ENCODE data around the gene FN1.

The FN1 gene

DNA sequence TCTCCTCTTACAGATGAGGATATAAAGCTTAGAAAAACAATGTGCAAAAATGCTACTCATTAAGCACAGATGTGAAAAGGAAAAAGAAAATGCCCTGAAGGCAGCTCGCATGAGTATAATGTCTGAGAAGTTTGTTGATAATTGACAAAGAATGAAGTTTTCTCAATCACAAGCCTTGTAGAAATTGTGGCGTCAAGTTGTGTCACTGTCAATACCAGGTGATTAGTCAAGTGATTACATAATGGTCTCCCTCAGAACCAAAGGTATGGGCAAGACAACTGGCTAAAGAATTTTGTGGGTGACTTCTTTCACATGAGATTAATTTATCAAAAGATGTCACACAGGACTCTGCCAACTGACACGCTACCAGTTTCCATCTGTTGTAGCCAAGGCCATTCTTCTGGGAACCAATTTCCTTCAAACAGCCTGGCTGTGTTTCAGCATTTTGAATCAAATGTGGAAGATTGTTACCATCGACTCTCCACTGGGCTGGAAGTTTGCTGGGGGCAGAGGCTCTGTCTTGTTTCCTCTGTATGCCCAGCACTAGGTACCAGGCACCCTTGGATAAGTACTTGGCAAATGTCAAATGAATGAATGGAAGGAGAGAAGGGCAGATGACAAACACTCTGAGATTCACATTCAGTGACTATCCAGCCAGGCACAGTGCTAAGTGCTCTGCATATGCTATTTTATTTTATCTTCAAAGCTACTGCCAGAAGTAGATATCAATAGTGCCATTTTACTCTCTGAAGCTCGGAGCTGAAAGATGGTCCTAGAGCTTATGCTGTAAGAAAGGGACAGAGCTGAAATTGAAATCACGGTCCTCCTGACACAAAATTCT is 5.9 kb upstream of the FN1 start:
- no peaks in the 10 kb centered on the region for H3K36me3 ChIP-seq (ENCODE audit: control insufficient read depth, insufficient read depth, low read length)
- 97 to 100% methylated on average over 5 to 6 of the region's 6 CpGs for WGBS, 2 experiments (ENCODE audit: insufficient coverage in 2 of 2)
- no peak overlapping the region for H3K27ac ChIP-seq (ENCODE audit: low read depth, low read length, severe bottlenecking)
- no peaks in the 10 kb centered on the region for H3K9me3 ChIP-seq (ENCODE audit: control insufficient read depth, low read length)
- H3K4me3 ChIP-seq (ENCODE audit: extremely low read depth, insufficient read depth, low read length, poor library complexity, severe bottlenecking), result no peak overlapping the region
- peaks cover 17% of the 10 kb centered on the region for H3K4me1 ChIP-seq (ENCODE audit: control insufficient read depth, insufficient read depth, low read length, poor library complexity, severe bottlenecking)

DNA sequence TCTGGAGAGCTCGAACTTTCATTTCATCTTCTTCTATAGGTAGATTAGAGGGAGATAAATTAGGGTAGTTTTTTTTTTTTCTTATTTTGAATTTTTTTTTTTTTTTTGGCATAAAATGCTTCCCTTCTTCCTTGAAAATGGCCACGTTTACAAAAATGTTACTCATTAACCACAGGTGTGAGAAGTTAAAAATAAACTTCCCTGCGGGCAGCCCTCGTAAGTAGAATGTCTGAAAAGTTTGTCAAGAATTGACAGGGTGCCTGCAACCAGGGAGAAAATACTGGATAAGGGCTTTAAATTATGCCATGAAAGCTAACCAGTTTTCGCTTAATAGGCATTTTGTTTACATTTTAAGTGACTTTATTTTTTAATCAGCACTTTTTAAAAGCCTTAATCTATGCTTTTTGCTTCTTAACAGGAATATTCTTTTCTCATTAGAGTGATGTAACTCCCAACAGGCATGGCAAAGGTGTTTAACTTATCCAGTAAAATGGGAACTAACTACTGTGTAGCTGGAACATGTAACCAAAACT is 4.2 kb upstream of the FN1 start:
- peaks cover 17% of the 10 kb centered on the region for H3K4me1 ChIP-seq (ENCODE audit: control insufficient read depth, insufficient read depth, low read length, poor library complexity, severe bottlenecking)
- peaks cover 3% of the 10 kb centered on the region for H3K36me3 ChIP-seq (ENCODE audit: control insufficient read depth, insufficient read depth, low read length)
- no peak overlapping the region for H3K27ac ChIP-seq (ENCODE audit: low read depth, low read length, severe bottlenecking)
- H3K4me3 ChIP-seq (ENCODE audit: extremely low read depth, insufficient read depth, low read length, poor library complexity, severe bottlenecking), result no peak overlapping the region
- 100% methylated on average over 2 of the region's 5 CpGs; no CpG with 5 or more reads in 1 of the 2 experiments for WGBS, 2 experiments (ENCODE audit: insufficient coverage in 2 of 2)
- H3K9me3 ChIP-seq (ENCODE audit: control insufficient read depth, low read length), result no peaks in the 10 kb centered on the region

- Histone ChIP-seq H3K9me3 (ENCODE audit: control insufficient read depth, low read length) (no peaks in the 10 kb centered on the region), H3K27ac (ENCODE audit: low read depth, low read length, severe bottlenecking) (no peak overlapping the region), H3K4me3 (ENCODE audit: extremely low read depth, insufficient read depth, low read length, poor library complexity, severe bottlenecking) (no peak overlapping the region), H3K4me1 (ENCODE audit: control insufficient read depth, insufficient read depth, low read length, poor library complexity, severe bottlenecking) (peaks cover 17% of the 10 kb centered on the region), H3K36me3 (ENCODE audit: control insufficient read depth, insufficient read depth, low read length) (peaks cover 9% of the 10 kb centered on the region)
- whole genome bisulfite sequencing, 2 experiments (ENCODE audit: insufficient coverage in 2 of 2), result 63% methylated on average over 1 of the region's 2 CpGs; no CpG with 5 or more reads in 1 of the 2 experiments
Observed at GRCh38 chr2:215439404-215439803, 3.5 kb upstream of the FN1 start.

GRCh38 chr2:215437614-215438013 is 1.7 kb upstream of the FN1 start:
- Histone ChIP-seq H3K9me3 (ENCODE audit: control insufficient read depth, low read length) (no peaks in the 10 kb centered on the region), H3K36me3 (ENCODE audit: control insufficient read depth, insufficient read depth, low read length) (peaks cover 24% of the 10 kb centered on the region), H3K4me1 (ENCODE audit: control insufficient read depth, insufficient read depth, low read length, poor library complexity, severe bottlenecking) (peaks cover 17% of the 10 kb centered on the region), H3K27ac (ENCODE audit: low read depth, low read length, severe bottlenecking) (peak overlapping the region; percentile 99), H3K4me3 (ENCODE audit: extremely low read depth, insufficient read depth, low read length, poor library complexity, severe bottlenecking) (peak overlapping the region; percentile 51)
- WGBS, 2 experiments (ENCODE audit: insufficient coverage in 2 of 2), result 20% methylated on average over 1 of the region's 2 CpGs; no CpG with 5 or more reads in 1 of the 2 experiments

DNA sequence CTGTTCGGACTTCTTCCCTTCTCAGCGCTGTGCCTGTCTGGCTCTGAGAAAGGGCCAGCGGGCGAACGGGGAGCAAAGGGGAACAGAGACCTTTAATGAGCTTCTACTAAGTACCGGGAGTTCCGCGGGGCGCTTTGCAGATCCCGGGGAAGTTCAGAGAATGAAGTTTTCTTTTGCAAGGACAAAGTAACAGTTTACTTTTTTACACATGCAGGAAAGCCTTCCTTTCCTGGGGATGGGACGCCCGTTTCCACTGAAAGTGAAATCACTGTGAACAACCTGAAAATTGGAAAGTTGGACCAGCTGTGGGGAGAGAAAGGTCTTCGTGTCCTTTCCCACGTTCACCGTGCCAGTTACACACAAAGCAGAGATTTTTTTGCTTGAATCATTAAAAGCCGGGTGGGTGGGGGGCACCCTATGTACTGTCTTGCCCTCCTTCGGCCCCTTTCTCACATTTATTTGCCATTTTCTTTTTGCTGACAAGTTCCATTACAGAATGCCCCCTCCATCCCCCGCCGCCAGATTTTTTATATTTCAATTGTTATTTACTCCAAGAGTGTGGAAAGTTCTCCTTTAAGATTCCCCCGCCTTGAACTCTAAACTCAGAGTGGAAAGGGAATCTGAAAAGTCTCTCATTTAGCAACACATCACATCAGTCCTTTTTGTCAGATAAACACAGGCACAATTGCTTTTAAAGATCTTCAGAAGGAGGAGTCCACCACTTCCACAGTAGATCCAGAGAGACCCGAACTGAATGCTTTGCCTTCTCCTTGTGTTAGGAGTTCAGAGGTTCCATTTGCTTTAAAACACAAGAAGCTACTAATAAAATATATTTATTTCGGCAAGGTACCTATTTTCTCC is 1.1 kb upstream of the FN1 start:
- no peaks in the 10 kb centered on the region for H3K9me3 ChIP-seq (ENCODE audit: control insufficient read depth, low read length)
- peaks cover 31% of the 10 kb centered on the region for H3K36me3 ChIP-seq (ENCODE audit: control insufficient read depth, insufficient read depth, low read length)
- H3K4me1 ChIP-seq (ENCODE audit: control insufficient read depth, insufficient read depth, low read length, poor library complexity, severe bottlenecking), result peaks cover 19% of the 10 kb centered on the region
- peak overlapping the region; percentile 51 for H3K4me3 ChIP-seq (ENCODE audit: extremely low read depth, insufficient read depth, low read length, poor library complexity, severe bottlenecking)
- 1 to 5% methylated on average over 11 to 14 of the region's 22 CpGs for WGBS, 2 experiments (ENCODE audit: insufficient coverage in 2 of 2)
- peak overlapping the region; percentile 99 for H3K27ac ChIP-seq (ENCODE audit: low read depth, low read length, severe bottlenecking)

- peak overlapping the region; percentile 91 for H3K4me3 ChIP-seq (ENCODE audit: extremely low read depth, insufficient read depth, low read length, poor library complexity, severe bottlenecking)
- WGBS, 2 experiments (ENCODE audit: insufficient coverage in 2 of 2), result 1% methylated on average over 29 of the region's 31 CpGs
Observed at GRCh38 chr2:215435280-215435869, 493 bp downstream of the FN1 start.

GRCh38 chr2:215434447-215435279 is 1.2 kb downstream of the FN1 start:
- peak overlapping the region; percentile 91 for H3K4me3 ChIP-seq (ENCODE audit: extremely low read depth, insufficient read depth, low read length, poor library complexity, severe bottlenecking)
- H3K9me3 ChIP-seq (ENCODE audit: control insufficient read depth, low read length), result no peaks in the 10 kb centered on the region
- peaks cover 53% of the 10 kb centered on the region for H3K36me3 ChIP-seq (ENCODE audit: control insufficient read depth, insufficient read depth, low read length)
- 54 to 71% methylated on average over 1 to 8 of the region's 10 CpGs for WGBS, 2 experiments (ENCODE audit: insufficient coverage in 2 of 2)
- peaks cover 24% of the 10 kb centered on the region for H3K4me1 ChIP-seq (ENCODE audit: control insufficient read depth, insufficient read depth, low read length, poor library complexity, severe bottlenecking)
- H3K27ac ChIP-seq (ENCODE audit: low read depth, low read length, severe bottlenecking), result peak overlapping the region; percentile 68

More at GRCh38 chr2:215435280-215435869, 493 bp downstream of the FN1 start:
- Histone ChIP-seq H3K36me3 (ENCODE audit: control insufficient read depth, insufficient read depth, low read length) (peaks cover 46% of the 10 kb centered on the region), H3K27ac (ENCODE audit: low read depth, low read length, severe bottlenecking) (peak overlapping the region; percentile 68), H3K4me1 (ENCODE audit: control insufficient read depth, insufficient read depth, low read length, poor library complexity, severe bottlenecking) (peaks cover 24% of the 10 kb centered on the region), H3K9me3 (ENCODE audit: control insufficient read depth, low read length) (no peaks in the 10 kb centered on the region)

DNA sequence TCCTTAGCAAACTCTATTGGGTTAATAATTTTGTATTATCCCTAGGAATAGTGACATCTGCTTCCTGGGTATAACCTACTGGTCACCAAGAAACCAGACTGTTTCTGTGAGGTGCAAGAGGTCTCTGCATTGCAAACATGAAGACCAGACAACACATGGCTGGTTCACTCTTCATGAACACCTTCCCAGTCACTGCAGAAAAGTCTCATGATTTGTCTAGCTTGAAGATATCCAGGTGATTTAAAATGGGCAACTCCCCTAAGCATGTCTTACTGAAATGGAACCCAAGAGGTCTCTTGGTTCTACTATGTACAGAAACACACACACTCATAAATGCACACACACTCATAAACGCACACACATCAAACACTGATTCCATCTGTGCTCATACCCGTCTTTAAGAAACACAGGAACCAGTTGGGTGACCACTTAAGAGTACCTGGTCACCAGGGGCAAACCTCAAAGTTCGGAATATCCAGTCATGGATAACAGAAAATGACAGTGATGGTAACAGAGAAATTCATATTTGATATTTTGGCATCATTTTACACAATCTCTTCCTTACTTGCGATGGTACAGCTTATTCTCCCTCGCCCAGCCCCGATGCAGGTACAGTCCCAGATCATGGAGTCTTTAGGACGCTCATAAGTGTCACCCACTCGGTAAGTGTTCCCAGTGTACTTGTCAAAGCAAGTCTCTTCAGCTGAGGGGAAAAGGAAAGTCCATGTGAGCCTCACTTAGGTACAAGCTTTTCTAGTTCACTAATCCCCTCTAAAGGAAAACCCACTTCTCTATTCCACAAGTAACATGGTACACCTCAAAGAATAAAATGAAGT is 2.9 kb downstream of the FN1 start:
- H3K4me1 ChIP-seq (ENCODE audit: control insufficient read depth, insufficient read depth, low read length, poor library complexity, severe bottlenecking), result peaks cover 20% of the 10 kb centered on the region
- no peaks in the 10 kb centered on the region for H3K9me3 ChIP-seq (ENCODE audit: control insufficient read depth, low read length)
- 94 to 98% methylated on average over 6 to 8 of the region's 8 CpGs for WGBS, 2 experiments (ENCODE audit: insufficient coverage in 2 of 2)
- H3K27ac ChIP-seq (ENCODE audit: low read depth, low read length, severe bottlenecking), result peak overlapping the region; percentile 52
- peaks cover 70% of the 10 kb centered on the region for H3K36me3 ChIP-seq (ENCODE audit: control insufficient read depth, insufficient read depth, low read length)
- peak overlapping the region; percentile 91 for H3K4me3 ChIP-seq (ENCODE audit: extremely low read depth, insufficient read depth, low read length, poor library complexity, severe bottlenecking)

All from mesodermal cell (in vitro differentiated cells).